K562 (cell line): ENCODE results near the gene ACAP2. TPM values are rescaled to one million over a fixed set of nuclear protein-coding genes. Genes with fewer than 3 reads are reported as not detected.

Experiments
- ATAC-seq: fragments of 200-7000 bp; cut with Tn5 transposase; 3 replicates; pipeline ENCODE4 v1.9.1; 2020; ENCODE audit warnings: moderate library complexity
- Bru-seq: library from RNA; stranded (reverse); fragments of 400-500 nt; gene quantifications from one replicate; lab custom pipeline; 2021; lab: Mats Ljungman, UMichigan
- BruChase-seq, 2 experiments: library from RNA; stranded (reverse); fragments of 400-500 nt; gene quantifications; one replicate each; lab custom pipeline; 2021; lab: Mats Ljungman, UMichigan
- BruUV-seq: library from RNA; stranded (reverse); fragments of 400-500 nt; replicated peaks from 2 replicates; lab custom pipeline; 2021; lab: Mats Ljungman, UMichigan
- CTCF ChIA-PET: fragments of 300-600 bp; formaldehyde crosslinking; extraction: SDS; loops from one replicate; lab custom pipeline; 2021; ENCODE audit warnings: low intra/inter-chr PET ratio; lab: Yijun Ruan, JAX
- POLR2A ChIA-PET: fragments of 300-600, 350-650 bp; sonication (Branson Sonifier 250); formaldehyde crosslinking; extraction: SDS; loops from one replicate; lab custom pipeline; 2021; ENCODE audit warnings: antibody characterized with exemption, inconsistent platforms; lab: Yijun Ruan, JAX
- DNase-seq, 4 experiments: peaks; one replicate each; pipeline versions ENCODE4 v3.0.0 to v3.0.0-alpha.2; 2011 to 2018; ENCODE audit warnings: low spot score in 3 of 4, mixed read lengths in 3 of 4; ENCODE audit errors: extremely low read depth in 1 of 4
- FAIRE-seq: peaks from 2 replicates; lab custom pipeline; 2011; peaks lifted over from hg19 to GRCh38; lab: Jason Lieb, UNC
- H2AFZ ChIP-seq: 2 replicates; pipeline ENCODE4 v1.6.0; 2011; ENCODE audit warnings: low read depth, low read length, control low read depth, inconsistent platforms
- H3K27ac ChIP-seq: fragments of 200-600 bp; 3 replicates; pipeline ENCODE4 v1.8.0; 2011; ENCODE audit warnings: low read depth, mild to moderate bottlenecking, control low read depth, inconsistent platforms, low read length, moderate library complexity, mixed read lengths; ENCODE audit errors: extremely low read depth
- H3K27me3 ChIP-seq, 2 experiments: fragments of 300-600 bp in 1 of 2; 2 replicates in 1 of 2; 3 replicates in 1 of 2; pipeline versions ENCODE4 v1.6.0 to v1.8.0; 2011; ENCODE audit warnings: inconsistent platforms in 2 of 2, low read length in 2 of 2, mild to moderate bottlenecking in 1 of 2, mixed read lengths in 1 of 2, moderate library complexity in 1 of 2; ENCODE audit not compliant: control insufficient read depth in 2 of 2, insufficient read depth in 2 of 2
- H3K36me3 ChIP-seq: fragments of 300-600 bp; 3 replicates; pipeline ENCODE4 v1.8.0; 2011; ENCODE audit warnings: mild to moderate bottlenecking, low read length, inconsistent platforms; ENCODE audit not compliant: control insufficient read depth, insufficient read depth
- H3K4me1 ChIP-seq, 2 experiments: fragments of 200-600 bp in 1 of 2; replicated peaks in 1 of 2; 2 replicates in 1 of 2; 3 replicates in 1 of 2; pipeline versions ENCODE4 v1.5.1 to v1.8.0; 2011; ENCODE audit warnings: inconsistent platforms in 2 of 2, low read length in 2 of 2, mild to moderate bottlenecking in 1 of 2, mixed read lengths in 1 of 2, moderate library complexity in 1 of 2; ENCODE audit not compliant: control insufficient read depth in 2 of 2, insufficient read depth in 2 of 2
- H3K4me2 ChIP-seq: 2 replicates; pipeline ENCODE4 v1.6.1; 2011; ENCODE audit warnings: low read length, control low read depth, inconsistent platforms, mixed read lengths; ENCODE audit not compliant: insufficient read depth
- H3K4me3 ChIP-seq: fragments of 200-600 bp; sonication (generic), shearing (Covaris generic); 2 replicates; pipeline ENCODE4 v1.5.1; 2016; ENCODE audit warnings: control low read depth, inconsistent platforms
- H3K79me2 ChIP-seq: fragments of 200-600 bp; 3 replicates; pipeline ENCODE4 v1.8.0; 2011; ENCODE audit warnings: low read length, inconsistent platforms; ENCODE audit not compliant: control insufficient read depth, insufficient read depth
- H3K9ac ChIP-seq, 2 experiments: 2 replicates each; pipeline versions ENCODE4 v1.6.0 to v1.6.1; 2011; ENCODE audit warnings: low read depth in 2 of 2, low read length in 2 of 2, control low read depth in 1 of 2, inconsistent platforms in 1 of 2, mild to moderate bottlenecking in 1 of 2, mixed read lengths in 1 of 2; ENCODE audit not compliant: insufficient read depth in 1 of 2
- H3K9me1 ChIP-seq: one replicate; pipeline ENCODE4 v1.6.0; 2011; ENCODE audit warnings: inconsistent platforms, mild to moderate bottlenecking, low read length, moderate library complexity; ENCODE audit not compliant: control insufficient read depth, insufficient read depth
- H3K9me3 ChIP-seq: replicated peaks from 2 replicates; pipeline ENCODE4 v1.5.1; 2011; ENCODE audit warnings: low read depth, low read length, inconsistent platforms; ENCODE audit not compliant: control insufficient read depth, insufficient read depth
- H4K20me1 ChIP-seq: replicated peaks from 2 replicates; pipeline ENCODE4 v1.6.1; 2011; ENCODE audit warnings: low read length, inconsistent platforms, mixed read lengths; ENCODE audit not compliant: control insufficient read depth, insufficient read depth
- ZBTB12 ChIP-seq: fragments of 250-450 bp; sonication (Bioruptor Pico); IDR thresholded peaks from 2 replicates; pipeline ENCODE4 v1.4.0; 2020
- ZBTB40 ChIP-seq, 2 experiments: fragments of 450-650 bp in 1 of 2; sonication (generic) in 1 of 2; formaldehyde crosslinking in 1 of 2; IDR thresholded peaks; 2 replicates each; pipeline versions ENCODE4 v1.7.1 to v1.9.0; 2016 to 2022; ENCODE audit warnings: inconsistent platforms in 1 of 2, mild to moderate bottlenecking in 1 of 2, missing genetic modification reagents in 1 of 2
- WGBS: fragments of 100-300 bp; shearing (Covaris generic); methylation state at CpG from one replicate; pipeline ENCODE4 v1.1.6; 2016; ENCODE audit warnings: low coverage, mixed read lengths; ENCODE audit not compliant: insufficient coverage; ENCODE audit errors: missing lambda C conversion rate; 5-methylcytosine and 5-hydroxymethylcytosine counted together
- in situ Hi-C: fragments of 300-500 bp; cut with MboI; formaldehyde crosslinking; loops from 4 replicates; pipeline ENCODE4 v1.15.0; 2018; ENCODE audit warnings: inconsistent platforms, mixed read lengths
- intact Hi-C: fragments of 100-400 bp; cut with micrococcal nuclease; formaldehyde crosslinking; loops from 2 replicates; pipeline ENCODE4 v1.14.2; 2022
- long read RNA-seq, 3 experiments: library from polyadenylated mRNA in 2 of 3; library from RNA in 1 of 3; unstranded in 2 of 3; stranded (forward) in 1 of 3; transcript quantifications; one replicate each; pipeline ENCODE4 v2.0.0, GENCODE V29; 2019 to 2022
- polyA minus RNA-seq, 3 experiments: library from RNA; depleted of rRNA, polyadenylated mRNA; stranded (reverse); fragments of >200 nt; gene quantifications; 2 replicates each; pipeline ENCODE4 v1.2.3, GENCODE V29; 2011
- polyA plus RNA-seq, 8 experiments: library from polyadenylated mRNA; depleted of rRNA in 4 of 8; stranded (reverse) in 5 of 8; unstranded in 3 of 8; fragments of >200 nt; fragmentation: Nextera tagmentation in 2 of 8; fragmentation: Illumina TruSeq in 1 of 8; extraction: Ambion mirVana in 2 of 8; extraction: Trizol in 1 of 8; gene quantifications; 2 replicates each; pipeline versions ENCODE4 v1.2.1 to v1.2.3, GENCODE V29; 2011 to 2014; ENCODE audit warnings: inconsistent platforms in 1 of 8, missing spikeins in 1 of 8
- total RNA-seq, 7 experiments: library from RNA; depleted of rRNA in 6 of 7; stranded (reverse); fragments of >200 nt in 6 of 7; fragmentation: Illumina TruSeq in 2 of 7; extraction: Trizol in 2 of 7; gene quantifications; 2 replicates each; pipeline versions ENCODE4 v1.2.1 to v1.2.3, GENCODE V29; 2011 to 2021; ENCODE audit warnings: low replicate concordance in 1 of 7

ACAP2 gene
- 62.8 and 189 TPM in 2 replicates for total RNA-seq (2011; cell fraction: chromatin; rRNA removed; ENCODE audit: low replicate concordance)
- 38.7 and 57.9 TPM in 2 replicates for total RNA-seq (2011; cell fraction: nucleolus; rRNA removed)
- total RNA-seq (2011; cell fraction: nucleoplasm; rRNA removed): 77.0 and 137 TPM in 2 replicates
- 29.4 and 36.9 TPM in 2 replicates for total RNA-seq (2014; rRNA removed)
- total RNA-seq (2014; rRNA removed; fragmentation: Illumina TruSeq; extraction: Trizol): 52.7 and 62.3 TPM in 2 replicates
- 44.8 and 50.7 TPM in 2 replicates for total RNA-seq (2015; rRNA removed; fragmentation: Illumina TruSeq; extraction: Trizol)
- 40.1 and 40.6 TPM in 2 replicates for total RNA-seq (2021)
- polyA plus RNA-seq (2011; rRNA removed): 25.0 and 34.4 TPM in 2 replicates
- polyA plus RNA-seq (2011; cell fraction: cytosol; rRNA removed): 6.8 and 12.6 TPM in 2 replicates
- 16.4 and 18.5 TPM in 2 replicates for polyA plus RNA-seq (2011; cell fraction: nucleus; rRNA removed)
- polyA plus RNA-seq (2012): 16.3 and 25.4 TPM in 2 replicates
- 24.3 and 27.5 TPM in 2 replicates for polyA plus RNA-seq (2014; fragmentation: Illumina TruSeq; extraction: Trizol)
- polyA plus RNA-seq (2014; fragmentation: Nextera tagmentation; extraction: Ambion mirVana): 10 to 100 TPM; 10.6 to 12.3 TPM
- 16.8 and 18.1 TPM in 2 replicates for polyA plus RNA-seq (2014; rRNA removed)
- 124 and 128 TPM in 2 replicates for polyA minus RNA-seq (2011; rRNA and poly(A)+ RNA removed)
- polyA minus RNA-seq (2011; cell fraction: cytosol; rRNA and poly(A)+ RNA removed): 34.7 and 48.2 TPM in 2 replicates
- polyA minus RNA-seq (2011; cell fraction: nucleus; rRNA and poly(A)+ RNA removed): 53.2 and 81.9 TPM in 2 replicates
- Bru-seq, nascent RNA: percentile 80 among the genes with signal in this experiment
- percentile 88 among the genes with signal in this experiment for BruChase-seq, experiment 1, labeled RNA remaining after a 2-hour chase
- percentile 88 among the genes with signal in this experiment for BruChase-seq, experiment 2, labeled RNA remaining after a 6-hour chase
- long read RNA-seq, experiment 1, full-length matches to known transcripts: 22 of 81 reads
- long read RNA-seq, experiment 1, partial matches to known transcripts: 21 of 81 reads
- long read RNA-seq, experiment 1, other reads (novel, unspliced or antisense): 38 of 81 reads
- long read RNA-seq, experiment 2, partial matches to known transcripts: 1 of 14 reads
- long read RNA-seq, experiment 2, other reads (novel, unspliced or antisense): 13 of 14 reads
- long read RNA-seq, experiment 3, full-length matches to known transcripts: 4 of 20 reads
- long read RNA-seq, experiment 3, partial matches to known transcripts: 12 of 20 reads
- long read RNA-seq, experiment 3, other reads (novel, unspliced or antisense): 4 of 20 reads

GRCh38 chr3:195442573-195443390 lies at the start of gene ACAP2:
Gene ACAP2, minus strand, starts transcription at chr3:195443020. Its CDS starts 173 bp downstream, at chr3:195442847.
- FAIRE-seq (peak; percentile 90), DNase-seq (peak; percentile 99 to 100 (median 100)), ATAC-seq (peak; percentile 94)
- H3K9me3 ChIP-seq: no peaks in the 10 kb centered on the region
- ChIA-PET POLR2A (interaction anchor here (0.5 to 1.9 kb wide), 18 partner anchors 9 to 413 kb away, joined by 3 to 9 read pairs (median 4); no protein-coding TSS in a partner anchor), CTCF (no interaction called here)
- H3K4me3 ChIP-seq: peak within 1 kb of the TSS; percentile 87
- in situ Hi-C loops (no loop called here), intact Hi-C loops (loop anchor here (2.0 to 10.0 kb wide), 2 partner anchors 82 to 172 kb away; partner anchors contain the start of gene XXYLT1)
- no peaks in the 10 kb centered on the region for H3K27me3 ChIP-seq
- peaks cover 4% of the 10 kb centered on the region; the same call in 1 of the 3 replicates for H3K36me3 ChIP-seq
- peak within 1 kb of the TSS; percentile 83 to 94 for H3K9ac ChIP-seq
- peak within 1 kb of the TSS; percentile 90 for H3K4me2 ChIP-seq
- H3K27ac ChIP-seq: peak within 1 kb of the TSS; percentile 89
- 1% methylated on average over 73 of the region's 106 CpGs for WGBS
- no TSS peak for BruUV-seq
- peak within 1 kb of the TSS; percentile 98 for H2AFZ ChIP-seq
- no peaks in the 10 kb centered on the region for H3K9me1 ChIP-seq
- no peaks in the 10 kb centered on the region; the same call in 1 of the 2 replicates for H4K20me1 ChIP-seq
- H3K4me1 ChIP-seq: peaks cover 16 to 21% of the 10 kb centered on the region in 2 experiments
- H3K79me2 ChIP-seq: peaks cover 49% of the 10 kb centered on the region
- TF ChIP-seq ZBTB12 (CRISPR knock-in tag): peak; percentile 15; the same call in 1 of the 2 replicates
- peak; percentile 82 for TF ChIP-seq ZBTB40 (IDR thresholded peaks at IDR 0.05)
- no peak; the same call in 1 of the 2 replicates for TF ChIP-seq ZBTB40 (CRISPR knock-in tag; IDR thresholded peaks at IDR 0.05)
